HEK293 (cell line): ENCODE data around the gene SFSWAP.

ENCODE experiments used
- BCL11A ChIP-seq: fragments of 450-650 bp; formaldehyde crosslinking; IDR thresholded peaks from 2 replicates; pipeline ENCODE4 v1.5.1; 2016; ENCODE audit warnings: low read depth, missing biosample characterization, missing genetic modification characterization
- CTCF ChIP-seq: fragments of 450-650 bp; formaldehyde crosslinking; IDR thresholded peaks from 2 replicates; pipeline ENCODE4 v1.5.1; 2016; ENCODE audit warnings: missing biosample characterization, missing genetic modification characterization
- IKZF3 ChIP-seq: fragments of 450-650 bp; IDR thresholded peaks from 2 replicates; pipeline ENCODE4 v1.5.0; 2018; ENCODE audit warnings: missing biosample characterization, mild to moderate bottlenecking, missing genetic modification characterization, moderate library complexity
- MZF1 ChIP-seq: fragments of 450-650 bp; formaldehyde crosslinking; IDR thresholded peaks from 2 replicates; pipeline ENCODE4 v1.5.1; 2017; ENCODE audit warnings: missing biosample characterization, missing genetic modification characterization, borderline replicate concordance
- ZNF174 ChIP-seq: fragments of 450-650 bp; formaldehyde crosslinking; IDR thresholded peaks from 2 replicates; pipeline ENCODE4 v1.5.0; 2017; ENCODE audit warnings: missing biosample characterization, mild to moderate bottlenecking, missing genetic modification characterization
- ZNF175 ChIP-seq: fragments of 450-650 bp; formaldehyde crosslinking; IDR thresholded peaks from 2 replicates; pipeline ENCODE4 v1.5.1; 2016; ENCODE audit warnings: missing biosample characterization, missing genetic modification characterization
- ZNF274 ChIP-seq, 2 experiments: fragments of 200-500 bp in 1 of 2; fragments of 450-650 bp in 1 of 2; sonication (Bioruptor generic) in 1 of 2; formaldehyde crosslinking in 1 of 2; IDR thresholded peaks; 2 replicates each; pipeline versions ENCODE4 v1.5.1 to v1.6.1; 2014 to 2016; ENCODE audit warnings: borderline replicate concordance in 1 of 2, inconsistent platforms in 1 of 2, low read length in 1 of 2, missing biosample characterization in 1 of 2, missing genetic modification characterization in 1 of 2
- ZNF501 ChIP-seq: fragments of 450-650 bp; formaldehyde crosslinking; IDR thresholded peaks from 2 replicates; pipeline ENCODE4 v1.5.1; 2016; ENCODE audit warnings: missing biosample characterization, missing genetic modification characterization
- ZNF610 ChIP-seq: fragments of 450-650 bp; formaldehyde crosslinking; IDR thresholded peaks from 2 replicates; pipeline ENCODE4 v1.5.1; 2016; ENCODE audit warnings: missing biosample characterization, missing genetic modification characterization, borderline replicate concordance
- ZNF692 ChIP-seq: fragments of 450-650 bp; formaldehyde crosslinking; IDR thresholded peaks from 2 replicates; pipeline ENCODE4 v1.5.1; 2016; ENCODE audit warnings: missing biosample characterization, missing genetic modification characterization
- ZNF747 ChIP-seq: fragments of 450-650 bp; formaldehyde crosslinking; IDR thresholded peaks from 2 replicates; pipeline ENCODE4 v1.5.1; 2016; ENCODE audit warnings: missing biosample characterization, missing genetic modification characterization

- TF ChIP-seq IKZF3 = no peak
- no peak for TF ChIP-seq MZF1 (tag by site-specific recombination)
- TF ChIP-seq BCL11A (tag by site-specific recombination) = no peak
- no peak for TF ChIP-seq ZNF274 (IDR thresholded peaks at IDR 0.05; ENCODE audit: low read length)
- no peak for TF ChIP-seq ZNF274 (tag by site-specific recombination; IDR thresholded peaks at IDR 0.05; ENCODE audit: borderline replicate concordance)
- no peak for TF ChIP-seq ZNF174 (tag by site-specific recombination)
- no peak for TF ChIP-seq ZNF692 (tag by site-specific recombination)
- TF ChIP-seq ZNF747 (tag by site-specific recombination) = no peak
- TF ChIP-seq ZNF610 (tag by site-specific recombination) = no peak
- TF ChIP-seq ZNF175 (tag by site-specific recombination) = no peak
- no peak for TF ChIP-seq CTCF (tag by site-specific recombination)
- no peak for TF ChIP-seq ZNF501 (tag by site-specific recombination)
These were observed 99.8 kb downstream of the SFSWAP start for GRCh38 chr12:131810726-131811125.
